ENCODE measurements around the gene DOCK6. TPM values are rescaled to one million over a fixed set of nuclear protein-coding genes. Genes with fewer than 3 reads are reported as not detected.
A peak's percentile ranks its signal among the peaks of the same experiment; 100 is the strongest.

Gene DOCK6
- total RNA-seq, 1 donor: 183 TPM

DNA sequence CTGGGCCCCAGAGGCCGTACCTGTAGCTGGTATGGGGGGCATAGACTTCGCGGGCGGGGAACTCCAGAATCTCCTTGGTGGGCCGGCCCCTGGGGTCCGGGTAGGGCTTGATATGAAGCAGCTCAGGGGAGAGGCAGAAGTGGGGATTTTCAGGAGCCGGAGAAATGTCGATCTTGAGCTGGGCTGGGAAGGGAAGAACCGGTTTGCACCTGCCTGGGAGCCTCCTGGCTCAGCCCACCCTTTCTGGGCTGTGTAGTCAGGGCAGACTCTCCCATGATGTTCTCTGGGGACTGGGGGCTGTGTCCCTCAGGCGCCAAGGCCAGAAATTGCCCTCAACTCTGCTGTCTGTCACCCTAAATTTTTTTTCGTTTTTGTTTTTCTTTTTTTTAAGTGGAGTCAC is 20.3 kb downstream of the DOCK6 start:
- TF ChIP-seq, protein P1, sequence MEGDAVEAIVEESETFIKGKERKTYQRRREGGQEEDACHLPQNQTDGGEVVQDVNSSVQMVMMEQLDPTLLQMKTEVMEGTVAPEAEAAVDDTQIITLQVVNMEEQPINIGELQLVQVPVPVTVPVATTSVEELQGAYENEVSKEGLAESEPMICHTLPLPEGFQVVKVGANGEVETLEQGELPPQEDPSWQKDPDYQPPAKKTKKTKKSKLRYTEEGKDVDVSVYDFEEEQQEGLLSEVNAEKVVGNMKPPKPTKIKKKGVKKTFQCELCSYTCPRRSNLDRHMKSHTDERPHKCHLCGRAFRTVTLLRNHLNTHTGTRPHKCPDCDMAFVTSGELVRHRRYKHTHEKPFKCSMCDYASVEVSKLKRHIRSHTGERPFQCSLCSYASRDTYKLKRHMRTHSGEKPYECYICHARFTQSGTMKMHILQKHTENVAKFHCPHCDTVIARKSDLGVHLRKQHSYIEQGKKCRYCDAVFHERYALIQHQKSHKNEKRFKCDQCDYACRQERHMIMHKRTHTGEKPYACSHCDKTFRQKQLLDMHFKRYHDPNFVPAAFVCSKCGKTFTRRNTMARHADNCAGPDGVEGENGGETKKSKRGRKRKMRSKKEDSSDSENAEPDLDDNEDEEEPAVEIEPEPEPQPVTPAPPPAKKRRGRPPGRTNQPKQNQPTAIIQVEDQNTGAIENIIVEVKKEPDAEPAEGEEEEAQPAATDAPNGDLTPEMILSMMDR (IDR thresholded peaks at IDR 0.05; ENCODE audit: extremely low read depth, low read depth, low read length): no peak

GRCh38 chr19:11240008-11240444 is 22.3 kb downstream of the DOCK6 start:
- peaks cover 3% of the 10 kb centered on the region for H3K4me1 ChIP-seq (ENCODE audit: insufficient read depth, low read length)
- no peak overlapping the region for H3K27ac ChIP-seq (ENCODE audit: low read depth, low read length)
- peaks cover 4% of the 10 kb centered on the region for H3K36me3 ChIP-seq (ENCODE audit: insufficient read depth, low read length)
- H4K20me1 ChIP-seq (ENCODE audit: insufficient read depth, low read length): no peaks in the 10 kb centered on the region
- H3K27me3 ChIP-seq (ENCODE audit: insufficient read depth, low read length): no peaks in the 10 kb centered on the region
- TF ChIP-seq, protein P1 (IDR thresholded peaks at IDR 0.05; ENCODE audit: extremely low read depth, low read depth, low read length): no peak
- no peak overlapping the region for H2AFZ ChIP-seq (ENCODE audit: low read length)
- no peak overlapping the region for H3K4me3 ChIP-seq (ENCODE audit: insufficient read depth, low read length)
- no peaks in the 10 kb centered on the region for H3K79me2 ChIP-seq (ENCODE audit: insufficient read depth, low read length)
- no peaks in the 10 kb centered on the region for H3K9me3 ChIP-seq (ENCODE audit: low read depth, low read length)
- H3K4me2 ChIP-seq (ENCODE audit: insufficient read depth, low read length): no peak overlapping the region
- peak; percentile 71 for DNase-seq (ENCODE audit: insufficient read length, low spot score, missing footprints)

More for the DNA sequence above, 20.3 kb downstream of the DOCK6 start:
- Histone ChIP-seq H3K36me3 (ENCODE audit: insufficient read depth, low read length) (peaks cover 4% of the 10 kb centered on the region), H3K9me3 (ENCODE audit: low read depth, low read length) (no peaks in the 10 kb centered on the region), H3K4me2 (ENCODE audit: insufficient read depth, low read length) (no peak overlapping the region), H3K27ac (ENCODE audit: low read depth, low read length) (no peak overlapping the region), H3K4me1 (ENCODE audit: insufficient read depth, low read length) (peaks cover 3% of the 10 kb centered on the region), H3K27me3 (ENCODE audit: insufficient read depth, low read length) (no peaks in the 10 kb centered on the region), H2AFZ (ENCODE audit: low read length) (no peak overlapping the region), H4K20me1 (ENCODE audit: insufficient read depth, low read length) (no peaks in the 10 kb centered on the region), H3K79me2 (ENCODE audit: insufficient read depth, low read length) (no peaks in the 10 kb centered on the region), H3K4me3 (ENCODE audit: insufficient read depth, low read length) (no peak overlapping the region)
- peak; percentile 76 for DNase-seq (ENCODE audit: insufficient read length, low spot score, missing footprints)

- no peak within 1 kb of the TSS for H3K27ac ChIP-seq (ENCODE audit: low read depth, low read length)
- H3K9me3 ChIP-seq (ENCODE audit: low read depth, low read length): no peaks in the 10 kb centered on the region
- peaks cover 3% of the 10 kb centered on the region for H3K4me1 ChIP-seq (ENCODE audit: insufficient read depth, low read length)
- no peaks in the 10 kb centered on the region for H3K79me2 ChIP-seq (ENCODE audit: insufficient read depth, low read length)
- no peaks in the 10 kb centered on the region for H4K20me1 ChIP-seq (ENCODE audit: insufficient read depth, low read length)
- no peak within 1 kb of the TSS for H3K4me3 ChIP-seq (ENCODE audit: insufficient read depth, low read length)
- H2AFZ ChIP-seq (ENCODE audit: low read length): no peak within 1 kb of the TSS
- H3K4me2 ChIP-seq (ENCODE audit: insufficient read depth, low read length): no peak within 1 kb of the TSS
- peak; percentile 68 for DNase-seq (ENCODE audit: insufficient read length, low spot score, missing footprints)
- H3K36me3 ChIP-seq (ENCODE audit: insufficient read depth, low read length): peaks cover 4% of the 10 kb centered on the region
- H3K27me3 ChIP-seq (ENCODE audit: insufficient read depth, low read length): no peaks in the 10 kb centered on the region
- TF ChIP-seq, protein P1 (IDR thresholded peaks at IDR 0.05; ENCODE audit: extremely low read depth, low read depth, low read length): no peak
These were observed 22.8 kb downstream of the DOCK6 start, which contains the start of gene ANGPTL8 for GRCh38 chr19:11239377-11240000. Gene ANGPTL8 (plus strand): TSS chr19:11239619. CDS start chr19:11239638, 19 bp downstream.

- Histone ChIP-seq H3K9me3 (ENCODE audit: low read depth, low read length) (no peaks in the 10 kb centered on the region), H2AFZ (ENCODE audit: low read length) (no peak overlapping the region), H3K79me2 (ENCODE audit: insufficient read depth, low read length) (no peaks in the 10 kb centered on the region), H3K4me1 (ENCODE audit: insufficient read depth, low read length) (peaks cover 3% of the 10 kb centered on the region), H3K4me2 (ENCODE audit: insufficient read depth, low read length) (no peak overlapping the region), H3K36me3 (ENCODE audit: insufficient read depth, low read length) (peaks cover 4% of the 10 kb centered on the region), H3K4me3 (ENCODE audit: insufficient read depth, low read length) (no peak overlapping the region), H3K27me3 (ENCODE audit: insufficient read depth, low read length) (no peaks in the 10 kb centered on the region), H4K20me1 (ENCODE audit: insufficient read depth, low read length) (no peaks in the 10 kb centered on the region), H3K27ac (ENCODE audit: low read depth, low read length) (no peak overlapping the region)
- TF ChIP-seq, protein P1 (IDR thresholded peaks at IDR 0.05; ENCODE audit: extremely low read depth, low read depth, low read length): no peak
- peak; percentile 51 for DNase-seq (ENCODE audit: insufficient read length, low spot score, missing footprints)
These were observed 23.4 kb downstream of the DOCK6 start for GRCh38 chr19:11238781-11239376.

Data from osteoblast (primary cell).